Thoracic aorta (tissue), 2 donors: ENCODE data around the gene SCT. TPM values are rescaled to one million over a fixed set of nuclear protein-coding genes. Genes with fewer than 3 reads are reported as not detected.
"Not testable (repeated sequence)": the region's sequence is repeated elsewhere in the genome, so short reads cannot be mapped to it uniquely, and the experiment has no call there.

Source experiments
- ATAC-seq: fragments of 150-250 bp; one replicate; pipeline ENCODE4 v1.8.0; 2017; ENCODE audit warnings: low read depth; ENCODE audit not compliant: insufficient number of reproducible peaks, low FRiP score
- DNase-seq: peaks from one replicate; pipeline ENCODE4 v3.0.0-alpha.2; 2020; ENCODE audit warnings: low spot score
- H3K27ac ChIP-seq, 2 donors: fragments of 200-600 bp; sonication (generic); 1 replicate in 1 of 2; 2 replicates in 1 of 2; pipeline ENCODE4 v1.5.1; 2016; ENCODE audit warnings: mild to moderate bottlenecking in 2 of 2, moderate library complexity in 2 of 2
- H3K27me3 ChIP-seq: fragments of 200-600 bp; sonication (generic); replicated peaks from 2 replicates; pipeline ENCODE4 v1.6.0; 2016; ENCODE audit warnings: mild to moderate bottlenecking; ENCODE audit not compliant: insufficient read depth
- H3K36me3 ChIP-seq: fragments of 200-600 bp; sonication (generic); one replicate; pipeline ENCODE4 v1.5.1; 2016
- H3K4me1 ChIP-seq, 2 donors: fragments of 200-600 bp; sonication (generic); 1 replicate in 1 of 2; 2 replicates in 1 of 2; pipeline versions ENCODE4 v1.5.1 to v1.6.0; 2016; ENCODE audit warnings: low read depth in 2 of 2, mild to moderate bottlenecking in 1 of 2; ENCODE audit not compliant: control insufficient read depth in 1 of 2
- H3K4me3 ChIP-seq: fragments of 200-600 bp; sonication (generic); 2 replicates; pipeline ENCODE4 v1.5.1; 2016; ENCODE audit warnings: mild to moderate bottlenecking
- H3K9me3 ChIP-seq: fragments of 200-600 bp; sonication (generic); 2 replicates; pipeline ENCODE4 v1.5.1; 2016
- CTCF ChIP-seq: fragments of 200-600 bp; sonication (generic); IDR thresholded peaks from one replicate; pipeline ENCODE4 v1.5.1; 2019; ENCODE audit warnings: antibody characterized with exemption
- total RNA-seq, 2 donors: library from RNA; depleted of rRNA; stranded (reverse); fragments of >200 nt; gene quantifications; one replicate each; pipeline versions ENCODE4 v1.1.0 to v1.2.3, GENCODE V29; 2016

The SCT gene
- total RNA-seq, 2 donors from 2014 or later: not detected

GRCh38 chr11:650482-650881 is 23.5 kb upstream of the SCT start:
- no peaks in the 10 kb centered on the region for H3K9me3 ChIP-seq
- DNase-seq: no peak
- H3K36me3 ChIP-seq: peaks cover 4% of the 10 kb centered on the region
- TF ChIP-seq CTCF: no peak
- H3K4me3 ChIP-seq: no peak overlapping the region
- no peak overlapping the region for H3K27ac ChIP-seq
- no peaks in the 10 kb centered on the region for H3K27me3 ChIP-seq
- no peak for ATAC-seq
- no peaks in the 10 kb centered on the region for H3K4me1 ChIP-seq

GRCh38 chr11:647672-648158 is 20.7 kb upstream of the SCT start:
- H3K27ac ChIP-seq, H3K4me1 ChIP-seq, ATAC-seq, DNase-seq, H3K27me3 ChIP-seq, H3K4me3 ChIP-seq, H3K9me3 ChIP-seq: not testable (repeated sequence)
- peaks cover 19% of the 10 kb centered on the region for H3K36me3 ChIP-seq

GRCh38 chr11:646214-646613 is 19.2 kb upstream of the SCT start:
- peaks cover 27% of the 10 kb centered on the region for H3K36me3 ChIP-seq
- H3K4me3 ChIP-seq: no peak overlapping the region
- no peak for TF ChIP-seq CTCF
- H3K27me3 ChIP-seq: no peaks in the 10 kb centered on the region
- no peak for DNase-seq
- H3K27ac ChIP-seq: no peak overlapping the region
- ATAC-seq: no peak
- no peaks in the 10 kb centered on the region for H3K4me1 ChIP-seq
- H3K9me3 ChIP-seq: no peaks in the 10 kb centered on the region

- no peak overlapping the region for H3K4me3 ChIP-seq
- H3K9me3 ChIP-seq: no peaks in the 10 kb centered on the region
- no peak for TF ChIP-seq CTCF
- no peaks in the 10 kb centered on the region for H3K27me3 ChIP-seq
- no peak for ATAC-seq
- no peak for DNase-seq
- H3K27ac ChIP-seq: no peak overlapping the region
- H3K36me3 ChIP-seq: peaks cover 26% of the 10 kb centered on the region
- H3K4me1 ChIP-seq: no peaks in the 10 kb centered on the region
Measured at GRCh38 chr11:645536-645935, 18.6 kb upstream of the SCT start.

GRCh38 chr11:643849-644738 is 17.1 kb upstream of the SCT start:
- no peaks in the 10 kb centered on the region for H3K9me3 ChIP-seq
- no peaks in the 10 kb centered on the region for H3K27me3 ChIP-seq
- H3K27ac ChIP-seq: no peak overlapping the region
- no peaks in the 10 kb centered on the region for H3K4me1 ChIP-seq
- no peak for DNase-seq
- H3K4me3 ChIP-seq: no peak overlapping the region
- ATAC-seq: no peak
- H3K36me3 ChIP-seq: peaks cover 26% of the 10 kb centered on the region
- TF ChIP-seq CTCF: no peak
